ENCODE results near the gene UTP14C.
"Not testable (repeated sequence)": the region's sequence is repeated elsewhere in the genome, so short reads cannot be mapped to it uniquely, and the experiment has no call there.

Gene UTP14C

GRCh38 chr13:52034616-52035226, 10.2 kb downstream of the UTP14C start:
- H3K4me3 ChIP-seq (ENCODE audit: low read length) = no peak overlapping the region
- no peak overlapping the region for H2AFZ ChIP-seq (ENCODE audit: low read depth, low read length)
- peaks cover 3% of the 10 kb centered on the region for H3K9me3 ChIP-seq (ENCODE audit: low read length)
- H3K27me3 ChIP-seq (ENCODE audit: insufficient read depth, low read length) = no peaks in the 10 kb centered on the region
- H3K36me3 ChIP-seq (ENCODE audit: insufficient read depth, low read length) = peaks cover 2% of the 10 kb centered on the region
- no peaks in the 10 kb centered on the region for H3K4me1 ChIP-seq (ENCODE audit: insufficient read depth, low read length)

GRCh38 chr13:52036037-52036436, 11.5 kb downstream of the UTP14C start:
- Histone ChIP-seq H3K27me3 (ENCODE audit: insufficient read depth, low read length) (no peaks in the 10 kb centered on the region), H2AFZ (ENCODE audit: low read depth, low read length) (no peak overlapping the region)

GRCh38 chr13:52043675-52044074, 19.2 kb downstream of the UTP14C start:
- H2AFZ ChIP-seq (ENCODE audit: low read depth, low read length) = no peak overlapping the region
- no peaks in the 10 kb centered on the region for H3K36me3 ChIP-seq (ENCODE audit: insufficient read depth, low read length)
- H3K27me3 ChIP-seq (ENCODE audit: insufficient read depth, low read length) = no peaks in the 10 kb centered on the region
- H3K9me3 ChIP-seq (ENCODE audit: low read length) = no peaks in the 10 kb centered on the region
- H3K4me1 ChIP-seq (ENCODE audit: insufficient read depth, low read length) = no peaks in the 10 kb centered on the region
- no peak overlapping the region for H3K4me3 ChIP-seq (ENCODE audit: low read length)

More at GRCh38 chr13:52036037-52036436, 11.5 kb downstream of the UTP14C start:
- H3K4me3 ChIP-seq (ENCODE audit: low read length) = no peak overlapping the region
- H3K36me3 ChIP-seq (ENCODE audit: insufficient read depth, low read length) = no peaks in the 10 kb centered on the region
- no peaks in the 10 kb centered on the region for H3K9me3 ChIP-seq (ENCODE audit: low read length)
- no peaks in the 10 kb centered on the region for H3K4me1 ChIP-seq (ENCODE audit: insufficient read depth, low read length)

GRCh38 chr13:52047463-52047862, 23.0 kb downstream of the UTP14C start:
- no peaks in the 10 kb centered on the region for H3K9me3 ChIP-seq (ENCODE audit: low read length)
- H3K36me3 ChIP-seq (ENCODE audit: insufficient read depth, low read length) = no peaks in the 10 kb centered on the region
- no peak overlapping the region for H2AFZ ChIP-seq (ENCODE audit: low read depth, low read length)
- no peaks in the 10 kb centered on the region for H3K27me3 ChIP-seq (ENCODE audit: insufficient read depth, low read length)
- H3K4me3 ChIP-seq (ENCODE audit: low read length) = no peak overlapping the region
- H3K4me1 ChIP-seq (ENCODE audit: insufficient read depth, low read length) = no peaks in the 10 kb centered on the region

- Histone ChIP-seq H3K4me1 (ENCODE audit: insufficient read depth, low read length) (no peaks in the 10 kb centered on the region), H2AFZ (ENCODE audit: low read depth, low read length) (no peak overlapping the region), H3K27me3 (ENCODE audit: insufficient read depth, low read length) (no peaks in the 10 kb centered on the region), H3K4me3 (ENCODE audit: low read length) (no peak overlapping the region), H3K36me3 (ENCODE audit: insufficient read depth, low read length) (no peaks in the 10 kb centered on the region), H3K9me3 (ENCODE audit: low read length) (peaks cover under 1% of the 10 kb centered on the region)
These were observed 24.0 kb downstream of the UTP14C start for GRCh38 chr13:52048516-52048915.

DNA sequence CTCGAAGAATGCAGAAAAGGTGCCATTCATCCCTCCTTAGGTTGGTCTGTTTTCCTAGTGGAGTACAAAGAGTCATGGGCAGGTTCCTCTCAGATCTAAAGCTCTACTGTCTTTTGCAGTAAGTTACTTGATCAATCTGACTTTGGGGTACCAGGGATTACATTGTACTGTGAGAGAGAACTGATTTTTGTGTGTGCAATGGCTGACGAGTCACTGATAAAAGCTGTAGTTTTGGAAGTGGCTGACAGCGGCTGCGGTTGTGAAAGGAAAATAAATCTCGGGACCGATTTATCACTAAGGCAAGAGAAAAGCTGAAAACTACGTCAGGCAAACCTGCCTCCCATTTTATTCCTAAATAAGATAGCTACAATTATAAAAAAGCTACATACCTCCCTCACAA, 26.9 kb downstream of the UTP14C start:
- Histone ChIP-seq H2AFZ (ENCODE audit: low read depth, low read length) (no peak overlapping the region), H3K4me3 (ENCODE audit: low read length) (no peak overlapping the region), H3K36me3 (ENCODE audit: insufficient read depth, low read length) (no peaks in the 10 kb centered on the region), H3K4me1 (ENCODE audit: insufficient read depth, low read length) (no peaks in the 10 kb centered on the region), H3K27me3 (ENCODE audit: insufficient read depth, low read length) (no peaks in the 10 kb centered on the region), H3K9me3 (ENCODE audit: low read length) (peaks cover 2% of the 10 kb centered on the region)

DNA sequence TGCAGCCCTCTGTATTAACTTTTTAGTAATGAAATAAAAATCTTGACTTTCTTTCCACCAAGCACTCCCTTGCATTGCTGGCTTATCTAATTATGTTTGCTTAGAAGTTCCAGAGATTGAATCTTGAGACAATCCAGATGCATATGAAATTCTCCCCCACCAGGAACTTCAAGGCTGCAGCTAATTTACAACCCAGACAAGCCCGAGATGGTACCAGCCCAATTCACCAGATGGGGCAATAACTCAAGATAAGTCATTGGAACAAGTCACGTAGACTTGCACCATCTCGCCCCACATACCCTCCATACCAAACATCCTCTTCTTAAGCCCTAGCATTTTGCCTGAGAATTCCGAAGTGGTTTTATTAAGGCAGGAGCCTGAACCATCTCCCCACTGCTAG, 29.0 kb downstream of the UTP14C start:
- H3K4me1 ChIP-seq (ENCODE audit: insufficient read depth, low read length) = no peaks in the 10 kb centered on the region
- H2AFZ ChIP-seq (ENCODE audit: low read depth, low read length) = no peak overlapping the region
- H3K27me3 ChIP-seq (ENCODE audit: insufficient read depth, low read length) = no peaks in the 10 kb centered on the region
- no peak overlapping the region for H3K4me3 ChIP-seq (ENCODE audit: low read length)
- H3K36me3 ChIP-seq (ENCODE audit: insufficient read depth, low read length) = no peaks in the 10 kb centered on the region
- peaks cover 2% of the 10 kb centered on the region for H3K9me3 ChIP-seq (ENCODE audit: low read length)

GRCh38 chr13:52061064-52061463, 36.6 kb downstream of the UTP14C start:
- H2AFZ ChIP-seq (ENCODE audit: low read depth, low read length); H3K9me3 ChIP-seq (ENCODE audit: low read length); H3K36me3 ChIP-seq (ENCODE audit: insufficient read depth, low read length); H3K4me3 ChIP-seq (ENCODE audit: low read length); H3K4me1 ChIP-seq (ENCODE audit: insufficient read depth, low read length); H3K27me3 ChIP-seq (ENCODE audit: insufficient read depth, low read length): not testable (repeated sequence)

DNA sequence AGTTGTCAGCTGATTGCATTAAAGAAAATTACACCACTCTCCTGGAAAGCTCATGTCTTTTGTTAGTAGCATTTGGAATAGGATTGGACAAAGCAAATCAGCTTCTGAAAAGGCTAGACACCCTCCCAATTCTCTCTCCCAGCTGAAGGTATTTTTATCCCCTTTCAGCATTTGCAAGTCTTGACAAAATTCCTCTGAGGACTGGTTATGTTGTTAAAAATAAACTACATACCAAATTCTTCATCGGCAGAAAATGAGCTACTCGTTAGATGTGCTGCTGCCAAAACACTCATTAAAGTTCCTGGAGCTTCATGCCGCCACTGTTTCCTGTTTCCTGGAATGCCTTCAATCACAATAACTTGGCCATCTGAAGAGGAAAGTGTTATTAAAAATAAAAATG, 37.1 kb downstream of the UTP14C start:
- Histone ChIP-seq H2AFZ (ENCODE audit: low read depth, low read length) (no peak overlapping the region), H3K4me3 (ENCODE audit: low read length) (no peak overlapping the region), H3K4me1 (ENCODE audit: insufficient read depth, low read length) (no peaks in the 10 kb centered on the region), H3K9me3 (ENCODE audit: low read length) (no peaks in the 10 kb centered on the region), H3K27me3 (ENCODE audit: insufficient read depth, low read length) (no peaks in the 10 kb centered on the region), H3K36me3 (ENCODE audit: insufficient read depth, low read length) (no peaks in the 10 kb centered on the region)

DNA sequence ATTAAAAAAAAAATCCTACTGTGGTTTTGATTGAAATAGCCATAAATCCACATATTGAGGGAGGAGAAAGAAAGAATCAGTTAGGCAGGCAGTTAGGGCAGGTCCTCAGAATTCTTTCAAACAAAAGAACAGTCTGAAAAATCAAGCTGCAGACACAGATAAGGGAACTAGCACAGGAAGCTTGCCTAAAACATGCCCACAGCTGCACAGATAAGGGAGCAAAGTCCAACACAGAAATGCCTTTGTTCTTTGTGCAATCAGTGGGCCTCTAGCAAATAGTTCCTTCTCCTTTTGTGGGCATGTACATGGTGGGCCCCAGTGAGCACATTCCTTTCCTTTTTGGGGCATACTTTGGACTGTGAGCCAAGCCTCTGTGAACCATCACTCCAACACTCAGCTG, 42.7 kb downstream of the UTP14C start:
- Histone ChIP-seq H2AFZ (ENCODE audit: low read depth, low read length) (no peak overlapping the region), H3K9me3 (ENCODE audit: low read length) (peaks cover 7% of the 10 kb centered on the region), H3K27me3 (ENCODE audit: insufficient read depth, low read length) (no peaks in the 10 kb centered on the region), H3K4me1 (ENCODE audit: insufficient read depth, low read length) (no peaks in the 10 kb centered on the region), H3K36me3 (ENCODE audit: insufficient read depth, low read length) (no peaks in the 10 kb centered on the region), H3K4me3 (ENCODE audit: low read length) (no peak overlapping the region)

- Histone ChIP-seq H3K4me1 (ENCODE audit: insufficient read depth, low read length) (no peaks in the 10 kb centered on the region), H3K9me3 (ENCODE audit: low read length) (peaks cover 7% of the 10 kb centered on the region), H2AFZ (ENCODE audit: low read depth, low read length) (no peak overlapping the region), H3K36me3 (ENCODE audit: insufficient read depth, low read length) (no peaks in the 10 kb centered on the region), H3K4me3 (ENCODE audit: low read length) (no peak overlapping the region), H3K27me3 (ENCODE audit: insufficient read depth, low read length) (no peaks in the 10 kb centered on the region)
These were observed 46.5 kb downstream of the UTP14C start for GRCh38 chr13:52070929-52071523.
